ENCODE results near the gene CGB2.
"Not testable (repeated sequence)": the region's sequence is repeated elsewhere in the genome, so short reads cannot be mapped to it uniquely, and the experiment has no call there.

The CGB2 gene

GRCh38 chr19:49011194-49011593, 20.5 kb upstream of the CGB2 start:
- DNase-seq = no peak

GRCh38 chr19:49014123-49014869, 17.4 kb upstream of the CGB2 start:
- DNase-seq = no peak

GRCh38 chr19:49014870-49015255, 16.8 kb upstream of the CGB2 start:
- DNase-seq = no peak

GRCh38 chr19:49016067-49016839, 15.4 kb upstream of the CGB2 start:
- no peak for DNase-seq

- DNase-seq = no peak
These were observed 14.5 kb upstream of the CGB2 start, which contains the start of gene LHB for GRCh38 chr19:49017041-49017665. TSS of gene LHB (minus strand) at chr19:49017091. CDS start at chr19:49017081, 10 bp downstream.

GRCh38 chr19:49017666-49018351, 13.9 kb upstream of the CGB2 start:
- DNase-seq = no peak

GRCh38 chr19:49018388-49019241, 13.1 kb upstream of the CGB2 start:
- DNase-seq = not testable (repeated sequence)

- no peak for DNase-seq
These were observed 12.3 kb upstream of the CGB2 start for GRCh38 chr19:49019242-49019932.

- no peak for DNase-seq
These were observed 11.3 kb upstream of the CGB2 start for GRCh38 chr19:49020342-49020741.

GRCh38 chr19:49020931-49021895, 10.5 kb upstream of the CGB2 start:
- DNase-seq = peak in 1 of 2 experiments; percentile 29

GRCh38 chr19:49022116-49022515, 9.6 kb upstream of the CGB2 start:
- DNase-seq = no peak

GRCh38 chr19:49024233-49024632, 7.5 kb upstream of the CGB2 start, which contains the start of gene CGB3:
TSS of gene CGB3 (minus strand) at chr19:49024333. CDS start at chr19:49023971, 362 bp downstream.
- not testable (repeated sequence) for DNase-seq

- DNase-seq = not testable (repeated sequence)
These were observed 6.6 kb upstream of the CGB2 start for GRCh38 chr19:49025088-49025487.

- not testable (repeated sequence) for DNase-seq
These were observed 6.1 kb upstream of the CGB2 start for GRCh38 chr19:49025599-49025998.

GRCh38 chr19:49028686-49029085, 3.0 kb upstream of the CGB2 start:
- not testable (repeated sequence) for DNase-seq

- not testable (repeated sequence) for DNase-seq
These were observed 1.9 kb upstream of the CGB2 start for GRCh38 chr19:49029749-49030148.

- not testable (repeated sequence) for DNase-seq
These were observed 1.4 kb upstream of the CGB2 start for GRCh38 chr19:49030323-49030722.

GRCh38 chr19:49036815-49037214, 5.1 kb downstream of the CGB2 start, which contains the start of gene CGB1:
TSS of gene CGB1 (minus strand) at chr19:49036895. CDS start at chr19:49036711, 184 bp downstream.
- not testable (repeated sequence) for DNase-seq

GRCh38 chr19:49038111-49038510, 6.4 kb downstream of the CGB2 start:
- not testable (repeated sequence) for DNase-seq
